HG03354 (cell line): ENCODE data around the gene SUN1.
"Not testable (repeated sequence)": the region's sequence is repeated elsewhere in the genome, so short reads cannot be mapped to it uniquely, and the experiment has no call there.

Experiments used
- ATAC-seq: cut with Tn5 transposase; IDR thresholded peaks from one replicate; pipeline ENCODE4 v1.9.1; 2021; ENCODE audit warnings: mild to moderate bottlenecking; ENCODE audit not compliant: unreplicated experiment, poor library complexity, severe bottlenecking

SUN1 gene

DNA sequence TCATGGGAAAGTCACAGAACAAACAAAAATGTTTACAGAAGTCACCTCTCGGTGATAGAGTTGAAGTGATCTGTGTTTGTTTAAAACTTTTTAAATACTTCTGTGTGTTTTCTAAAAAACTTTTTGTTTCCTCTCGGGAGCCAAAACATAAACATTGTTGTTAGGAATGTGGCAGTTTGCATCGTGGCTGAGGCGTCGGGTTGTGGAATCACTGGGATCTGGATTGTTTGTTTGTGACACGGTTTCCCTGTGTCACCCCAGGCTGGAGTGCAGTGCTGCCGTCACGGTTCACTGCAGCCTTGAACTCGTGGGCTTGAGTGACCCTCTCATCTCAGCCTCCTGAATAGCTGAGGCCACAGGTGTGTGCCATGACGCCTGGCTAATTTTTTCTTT, 29.0 kb upstream of the SUN1 start:
- no peak for ATAC-seq

GRCh38 chr7:803796-804195, 28.5 kb upstream of the SUN1 start:
- ATAC-seq, result not testable (repeated sequence)

DNA sequence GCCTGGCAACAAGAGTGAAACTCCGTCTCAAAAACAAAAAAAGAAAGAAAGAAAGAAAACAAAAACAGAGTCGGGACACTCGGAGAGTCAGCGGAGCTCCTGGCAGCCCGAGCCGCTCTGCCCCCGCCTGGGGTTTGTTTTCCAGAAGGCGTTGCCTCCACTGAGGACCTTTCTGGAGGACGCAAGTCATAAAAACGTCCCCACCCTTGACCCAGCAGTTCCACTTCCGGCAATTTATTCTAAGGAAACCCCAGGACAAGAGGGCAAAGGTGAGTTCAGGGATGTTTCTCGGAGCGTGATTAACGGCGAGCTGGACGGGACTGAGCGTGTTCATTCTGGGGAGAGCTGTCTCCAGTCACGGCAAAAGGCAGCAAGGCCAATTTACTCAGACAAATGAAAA, 27.0 kb upstream of the SUN1 start:
- no peak for ATAC-seq

DNA sequence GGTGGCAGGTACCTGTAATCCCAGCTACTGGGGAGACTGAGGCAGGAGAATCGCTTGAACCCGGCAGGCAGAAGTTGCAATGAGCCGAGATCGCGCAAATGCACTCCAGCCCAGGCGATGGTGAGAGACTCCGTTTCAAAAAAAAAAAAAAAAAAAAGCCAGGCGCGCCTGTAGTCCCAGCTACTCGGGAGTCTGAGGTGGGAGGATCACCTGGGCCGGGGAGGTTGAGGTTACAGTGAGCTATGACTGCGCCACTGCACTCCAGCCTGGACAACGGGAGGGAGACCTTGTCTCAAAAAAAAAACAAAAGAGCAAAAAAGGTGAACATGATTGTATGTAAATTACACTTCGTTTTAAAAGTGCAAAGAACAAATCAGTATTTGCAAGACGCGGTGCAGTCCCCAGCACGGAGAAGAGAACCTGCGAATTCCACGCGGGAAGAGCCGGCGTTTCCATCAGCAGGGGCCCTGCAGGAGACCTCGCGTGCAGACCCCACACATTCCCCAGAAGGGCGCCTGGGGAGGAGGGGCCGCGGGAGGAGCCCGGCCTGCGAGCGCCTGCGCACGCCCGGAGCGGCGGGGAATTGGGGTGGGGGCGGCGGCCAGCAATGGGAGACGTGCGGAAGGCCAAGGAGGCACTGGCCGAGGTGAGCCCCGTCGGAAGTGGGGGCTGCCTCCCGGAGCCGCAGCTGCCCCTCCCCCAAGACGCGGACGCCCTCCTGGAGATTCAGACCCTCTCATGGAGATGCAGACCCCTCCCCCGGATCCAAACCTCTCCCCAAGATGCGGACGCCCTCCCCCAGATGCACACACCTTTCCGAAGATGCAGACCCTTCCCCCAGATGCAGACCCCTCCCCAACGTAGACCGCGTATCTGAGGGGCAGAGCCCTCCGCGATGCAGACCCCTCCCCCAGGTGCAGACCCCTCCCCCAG, 16.7 kb upstream of the SUN1 start:
- no peak for ATAC-seq

DNA sequence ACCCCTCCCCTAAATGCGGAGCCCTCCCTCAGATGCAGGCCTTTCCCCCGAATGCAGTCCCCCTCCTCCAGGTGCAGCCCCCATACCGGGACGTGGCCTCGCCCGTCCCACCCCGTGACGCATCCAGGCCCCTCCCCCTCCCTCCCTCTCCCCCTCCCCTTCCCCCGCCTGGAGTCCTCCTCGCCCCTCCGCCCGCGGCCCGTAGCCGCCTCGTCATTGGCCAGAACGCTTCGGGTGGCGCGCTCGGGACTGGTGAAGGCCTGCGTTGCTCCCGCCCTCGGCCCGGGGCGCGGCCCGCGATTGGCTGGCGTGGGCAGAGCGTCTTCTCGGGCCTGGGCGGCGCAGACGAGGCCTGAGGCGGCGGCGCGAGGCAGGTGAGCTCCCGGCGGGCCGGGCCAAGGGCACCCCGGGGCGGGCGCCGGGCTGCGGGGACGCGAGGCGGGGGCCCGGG, 16.0 kb upstream of the SUN1 start:
- peak; percentile 86 for ATAC-seq

DNA sequence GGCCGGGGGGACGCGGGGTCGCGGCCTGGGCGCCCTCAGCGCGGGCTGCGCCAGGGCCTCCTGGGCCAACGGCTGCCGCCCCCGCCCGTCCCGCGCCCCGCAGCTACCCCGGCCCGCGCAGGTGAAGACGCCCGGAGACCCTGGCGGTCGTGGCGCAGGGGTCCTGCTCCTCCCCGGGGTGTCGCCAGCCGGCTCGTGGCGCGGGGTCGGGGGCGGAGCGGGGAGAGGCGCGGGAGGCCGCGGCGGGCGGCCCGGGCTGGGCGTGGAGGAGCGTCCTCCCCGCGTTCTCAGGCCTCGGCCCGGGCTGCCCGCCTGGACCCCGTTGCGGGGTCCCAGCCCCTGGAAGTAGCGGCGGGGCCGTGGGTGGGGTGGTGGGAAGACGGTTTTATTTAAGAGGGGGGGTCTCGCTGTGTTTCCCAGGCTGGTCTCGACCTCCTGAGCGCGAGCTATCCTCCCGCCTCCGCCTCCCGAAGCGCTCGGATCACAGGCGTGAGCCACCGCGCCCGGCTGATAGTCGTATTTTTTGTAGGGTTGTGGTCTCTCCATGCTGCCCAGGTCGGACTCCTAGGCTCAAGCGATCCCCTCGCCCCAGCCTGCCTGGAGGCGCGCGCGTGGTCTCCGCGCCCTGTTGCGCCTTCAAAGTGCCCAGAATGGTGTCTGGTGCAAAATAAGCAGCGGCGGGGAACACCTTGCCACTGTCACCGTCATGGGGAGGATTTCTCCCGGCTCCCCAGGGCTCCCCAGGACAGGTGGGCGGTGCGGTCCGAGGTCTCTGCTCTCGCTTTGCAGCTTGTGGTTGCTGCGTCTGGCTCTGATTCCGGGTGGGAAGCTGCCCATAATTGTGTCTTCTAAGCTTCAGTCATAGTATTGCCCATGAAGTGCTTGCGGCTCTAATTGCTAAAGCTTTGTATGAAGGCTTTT, 15.3 kb upstream of the SUN1 start:
- peak; percentile 16 for ATAC-seq

GRCh38 chr7:818031-818699, 14.1 kb upstream of the SUN1 start:
- no peak for ATAC-seq

- no peak for ATAC-seq
These were observed 11.9 kb upstream of the SUN1 start for GRCh38 chr7:820341-820740.

- ATAC-seq, result no peak
These were observed 10.6 kb upstream of the SUN1 start for GRCh38 chr7:821688-822087.

- no peak for ATAC-seq
These were observed 9.5 kb upstream of the SUN1 start for GRCh38 chr7:822692-823276.

- ATAC-seq, result no peak
These were observed 8.6 kb upstream of the SUN1 start for GRCh38 chr7:823649-824048.

- no peak for ATAC-seq
These were observed 8.2 kb upstream of the SUN1 start for GRCh38 chr7:824081-824480.

DNA sequence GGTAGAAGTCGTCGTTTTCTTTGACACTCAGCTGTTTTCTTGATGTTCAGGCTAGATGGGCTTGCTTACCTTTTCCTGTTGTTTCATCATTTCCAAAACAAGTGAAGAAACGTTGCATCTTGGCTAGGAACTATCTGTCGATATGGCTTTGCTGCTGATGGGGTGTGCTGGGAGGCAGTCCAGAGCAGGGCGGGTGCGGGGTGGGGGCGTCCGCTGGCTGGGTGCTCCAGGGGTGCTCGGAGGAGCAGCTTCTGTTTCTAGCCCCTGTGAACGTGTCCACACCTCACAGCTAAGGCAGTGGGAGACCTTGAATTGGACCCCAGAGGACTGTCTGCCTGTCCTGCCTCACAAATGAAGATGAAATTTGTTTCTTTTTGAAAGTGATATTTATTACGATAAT, 7.6 kb upstream of the SUN1 start:
- ATAC-seq, result no peak

DNA sequence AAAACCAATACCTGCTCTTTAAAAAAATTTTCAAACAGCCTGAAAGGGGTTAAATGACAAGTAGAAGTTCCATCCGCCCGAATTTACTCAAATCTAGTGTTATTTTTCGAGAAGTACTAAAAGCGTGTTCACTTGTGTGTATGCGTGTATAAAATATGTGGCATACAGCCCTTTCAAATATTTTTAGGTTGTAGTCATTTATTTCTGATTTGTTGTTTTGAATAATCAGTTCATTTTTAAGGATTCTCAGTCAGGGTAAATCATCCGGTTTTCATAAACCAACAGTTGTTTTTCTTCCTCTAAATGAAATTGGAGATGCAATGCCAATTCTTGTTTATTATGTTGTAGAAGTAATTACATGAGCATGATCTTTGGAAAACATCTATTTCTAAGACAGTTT, 6.9 kb upstream of the SUN1 start:
- no peak for ATAC-seq

GRCh38 chr7:826230-826917, 5.9 kb upstream of the SUN1 start:
- ATAC-seq, result no peak

GRCh38 chr7:828793-829561, 3.3 kb upstream of the SUN1 start:
- no peak for ATAC-seq

GRCh38 chr7:830069-830468, 2.2 kb upstream of the SUN1 start:
- ATAC-seq, result no peak

- peak; percentile 73 for ATAC-seq
These were observed 595 bp upstream of the SUN1 start for GRCh38 chr7:831596-832166.
